HG03039 (cell line): ENCODE results near the gene DDR2.
"Not testable (repeated sequence)": the region's sequence is repeated elsewhere in the genome, so short reads cannot be mapped to it uniquely, and the experiment has no call there.

Experiments used
- ATAC-seq: cut with Tn5 transposase; IDR thresholded peaks from one replicate; pipeline ENCODE4 v1.9.1; 2021; ENCODE audit warnings: mild to moderate bottlenecking, moderate library complexity; ENCODE audit not compliant: unreplicated experiment

The DDR2 gene

DNA sequence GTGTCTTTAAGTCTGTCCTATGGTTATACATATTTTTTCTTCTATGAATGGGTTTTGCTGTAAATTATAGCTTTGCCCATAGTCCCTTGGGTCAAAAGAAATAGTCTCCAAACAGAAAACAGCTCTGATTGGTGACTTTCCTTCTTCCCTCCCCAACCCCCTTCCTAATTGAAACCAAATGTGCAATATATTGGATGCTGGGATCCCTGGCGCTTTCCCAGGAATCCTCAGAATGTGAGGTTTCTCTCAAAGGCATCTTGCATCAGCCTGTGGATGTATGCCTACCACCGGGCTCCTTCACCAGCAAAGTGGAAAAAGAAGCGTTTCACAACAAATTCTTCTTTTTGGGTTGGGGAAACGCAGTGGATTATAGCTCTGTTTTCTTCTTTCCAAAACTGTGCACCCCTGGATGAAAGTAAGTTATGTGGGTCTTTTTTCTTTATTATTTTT lies at the start of gene DDR2:
Gene DDR2, plus strand, starts transcription at position 248 of the 450 bp plus-strand sequence. CDS start 86,600 bp downstream, outside the sequence.
- ATAC-seq = no peak

DNA sequence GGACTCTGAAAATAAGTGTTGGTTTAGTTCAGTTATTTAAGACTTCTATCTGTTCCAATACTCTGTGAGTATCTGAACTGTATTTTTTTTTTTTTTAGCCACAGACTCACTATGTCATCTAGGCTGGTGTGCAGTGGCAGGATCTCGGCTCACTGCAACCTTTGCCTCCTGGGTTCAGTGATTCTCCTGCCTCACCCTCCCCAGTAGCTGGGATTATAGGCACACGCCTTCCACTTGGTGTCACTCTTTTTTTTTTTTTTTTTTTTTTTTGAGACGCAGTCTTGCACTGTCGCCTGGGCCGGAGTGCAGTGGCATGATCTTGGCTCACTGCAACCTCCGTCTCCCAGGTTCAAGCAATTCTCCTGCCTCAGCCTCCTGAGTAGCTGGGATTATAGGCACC lies 49.4 kb upstream of the DDR2 start:
- ATAC-seq = not testable (repeated sequence)

DNA sequence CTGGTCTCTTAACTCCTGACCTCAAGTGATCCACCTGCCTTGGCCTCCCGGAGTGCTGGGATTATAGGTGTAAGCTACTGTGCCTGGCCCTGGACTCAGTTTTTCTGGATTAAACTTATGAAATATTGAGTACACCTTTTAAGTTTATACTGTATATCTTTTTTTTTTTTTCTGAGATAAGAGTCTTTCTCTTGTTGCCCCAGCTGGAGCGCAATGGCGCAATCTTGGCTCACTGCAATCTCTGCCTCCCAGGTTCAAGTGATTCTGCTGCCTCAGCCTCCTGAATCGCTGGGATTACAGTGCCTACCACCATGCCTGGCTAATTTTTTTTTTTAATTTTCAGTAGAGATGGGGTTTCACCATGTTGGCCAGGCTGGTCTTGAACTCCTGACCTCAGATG lies 47.2 kb upstream of the DDR2 start:
- not testable (repeated sequence) for ATAC-seq

DNA sequence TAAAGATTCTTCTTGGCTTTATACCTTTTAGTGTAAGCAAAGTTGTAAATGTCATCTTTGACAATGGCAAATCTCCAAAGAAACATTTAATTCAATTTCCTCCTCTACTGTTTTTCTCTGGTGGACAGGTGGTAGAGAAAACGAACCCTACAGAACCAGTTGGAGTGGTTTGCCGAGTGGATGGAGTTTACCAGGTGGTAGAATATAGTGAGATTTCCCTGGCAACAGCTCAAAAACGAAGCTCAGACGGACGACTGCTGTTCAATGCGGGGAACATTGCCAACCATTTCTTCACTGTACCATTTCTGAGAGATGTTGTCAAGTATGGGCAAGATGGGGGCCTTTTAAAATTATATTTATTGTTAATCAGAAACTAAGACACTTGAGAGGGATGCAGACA lies 44.9 kb upstream of the DDR2 start:
- ATAC-seq = no peak

DNA sequence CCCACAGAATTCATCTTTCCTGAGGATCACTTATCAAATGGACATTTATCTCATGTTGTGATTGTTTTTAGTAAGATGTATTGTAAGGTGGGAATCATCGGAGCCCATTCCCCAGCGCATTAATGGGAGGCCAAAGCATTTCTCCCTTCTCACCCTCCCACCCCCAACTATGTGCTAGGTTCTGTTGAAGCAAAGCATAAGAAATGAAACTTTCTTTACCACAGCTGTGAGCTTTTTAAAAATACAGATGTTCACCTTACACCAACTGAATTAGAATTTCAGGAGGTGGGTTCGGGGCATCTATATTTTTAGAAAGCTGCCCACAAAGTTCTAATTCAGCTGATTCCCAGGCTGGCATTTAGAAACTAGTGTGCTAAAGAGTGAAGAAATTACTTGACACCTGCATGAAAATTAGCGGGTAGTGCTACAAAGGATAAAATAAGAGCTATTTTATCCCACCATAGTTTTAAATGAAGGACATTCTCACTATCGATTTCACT lies 44.5 kb upstream of the DDR2 start:
- ATAC-seq = no peak

DNA sequence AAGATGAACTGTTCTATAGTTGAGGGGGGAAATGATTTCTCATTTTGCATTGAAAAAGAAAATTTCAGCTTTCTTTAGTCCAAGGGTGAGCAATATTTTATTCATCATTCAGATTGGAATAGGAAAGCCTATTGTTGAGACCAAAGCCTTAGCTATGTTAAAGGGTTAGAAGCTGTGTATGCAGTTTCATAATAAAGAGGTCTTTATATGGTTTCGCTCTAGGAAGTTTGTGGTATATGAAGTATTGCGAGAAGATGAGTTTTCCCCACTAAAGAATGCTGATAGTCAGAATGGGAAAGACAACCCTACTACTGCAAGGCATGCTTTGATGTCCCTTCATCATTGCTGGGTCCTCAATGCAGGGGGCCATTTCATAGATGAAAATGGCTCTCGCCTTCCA lies 42.2 kb upstream of the DDR2 start:
- no peak for ATAC-seq

DNA sequence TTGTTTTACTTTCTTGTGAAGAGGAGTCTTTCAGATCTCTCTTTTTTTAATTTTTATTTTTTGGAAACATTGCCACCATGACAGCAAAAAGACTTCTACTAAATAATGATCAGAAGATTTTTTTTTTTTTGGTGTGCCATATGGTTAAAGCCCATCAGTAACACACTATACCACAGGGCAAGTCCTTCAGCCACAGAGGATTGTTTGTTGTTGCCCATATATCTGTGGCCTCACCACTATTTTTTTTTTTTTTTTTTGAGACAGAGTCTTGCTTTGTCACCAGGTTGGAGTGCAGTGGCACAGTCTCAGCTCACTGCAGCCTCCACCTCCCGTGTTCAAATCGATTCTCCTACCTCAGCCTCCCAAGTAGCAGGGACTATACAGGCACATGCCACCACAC lies 41.6 kb upstream of the DDR2 start:
- ATAC-seq = no peak

DNA sequence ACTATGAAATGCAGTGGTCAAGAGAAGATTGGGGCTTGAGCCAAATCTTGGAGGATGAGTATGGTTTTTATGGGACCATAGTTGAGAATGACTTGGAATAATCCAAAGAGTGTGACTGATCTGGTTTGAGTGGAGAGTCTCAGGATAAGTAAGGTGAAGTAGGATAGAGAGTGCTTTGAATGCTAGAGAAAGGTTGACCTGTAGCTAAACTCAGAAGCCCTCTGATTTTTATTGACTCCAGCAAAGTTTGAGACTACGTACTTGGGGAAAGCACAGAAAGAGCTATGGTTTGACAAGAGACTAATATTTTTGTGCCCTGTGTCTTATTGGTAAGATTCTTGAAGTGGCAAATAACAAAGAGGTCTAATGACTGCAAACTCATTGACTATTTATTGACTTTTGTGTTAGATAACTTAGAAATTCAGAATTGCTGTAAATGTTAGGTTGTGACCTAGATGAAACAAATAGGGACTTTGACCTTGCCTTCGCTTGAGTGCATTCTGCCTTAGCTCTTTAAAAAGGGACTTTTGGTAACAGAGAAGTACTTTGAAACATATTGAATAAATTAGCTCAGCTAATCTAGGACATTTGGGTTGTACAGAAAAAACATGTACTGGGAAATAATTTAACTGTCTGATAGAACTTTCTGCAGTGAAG lies 35.6 kb upstream of the DDR2 start:
- no peak for ATAC-seq

DNA sequence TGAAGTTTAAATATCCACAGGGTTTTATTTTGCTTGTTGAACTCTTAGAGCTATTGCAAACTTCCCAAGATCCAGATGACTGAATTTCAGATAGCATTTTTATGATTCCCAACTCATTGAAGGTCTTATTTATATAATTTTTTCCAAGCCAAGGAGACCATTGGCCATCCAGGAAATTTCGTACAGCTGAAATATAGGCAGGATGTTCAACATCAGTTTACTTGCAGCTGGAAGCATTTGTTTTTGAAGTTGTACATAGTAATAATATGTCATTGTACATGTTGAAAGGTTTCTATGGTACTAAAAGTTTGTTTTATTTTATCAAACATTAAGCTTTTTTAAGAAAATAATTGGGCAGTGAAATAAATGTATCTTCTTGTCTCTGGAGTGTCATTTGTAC lies 32.8 kb upstream of the DDR2 start:
- no peak for ATAC-seq

DNA sequence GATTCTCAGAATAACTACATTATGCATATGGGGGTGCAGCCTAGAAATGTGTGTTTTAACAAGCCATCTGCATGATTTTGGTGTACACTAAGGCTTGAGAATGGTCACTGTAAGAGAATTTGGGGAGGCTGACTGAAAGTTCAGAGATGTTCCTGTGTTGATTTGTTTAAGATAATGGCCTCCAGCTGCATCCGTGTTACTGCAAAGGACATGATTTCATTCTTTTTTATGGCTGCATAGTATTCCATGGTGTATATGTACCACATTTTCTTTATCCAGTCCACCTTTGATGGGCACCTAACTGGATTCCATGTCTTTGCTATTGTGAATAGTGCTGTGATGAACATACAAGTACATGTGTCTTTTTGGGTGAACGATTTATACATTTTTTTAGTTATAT lies 29.1 kb upstream of the DDR2 start:
- not testable (repeated sequence) for ATAC-seq

DNA sequence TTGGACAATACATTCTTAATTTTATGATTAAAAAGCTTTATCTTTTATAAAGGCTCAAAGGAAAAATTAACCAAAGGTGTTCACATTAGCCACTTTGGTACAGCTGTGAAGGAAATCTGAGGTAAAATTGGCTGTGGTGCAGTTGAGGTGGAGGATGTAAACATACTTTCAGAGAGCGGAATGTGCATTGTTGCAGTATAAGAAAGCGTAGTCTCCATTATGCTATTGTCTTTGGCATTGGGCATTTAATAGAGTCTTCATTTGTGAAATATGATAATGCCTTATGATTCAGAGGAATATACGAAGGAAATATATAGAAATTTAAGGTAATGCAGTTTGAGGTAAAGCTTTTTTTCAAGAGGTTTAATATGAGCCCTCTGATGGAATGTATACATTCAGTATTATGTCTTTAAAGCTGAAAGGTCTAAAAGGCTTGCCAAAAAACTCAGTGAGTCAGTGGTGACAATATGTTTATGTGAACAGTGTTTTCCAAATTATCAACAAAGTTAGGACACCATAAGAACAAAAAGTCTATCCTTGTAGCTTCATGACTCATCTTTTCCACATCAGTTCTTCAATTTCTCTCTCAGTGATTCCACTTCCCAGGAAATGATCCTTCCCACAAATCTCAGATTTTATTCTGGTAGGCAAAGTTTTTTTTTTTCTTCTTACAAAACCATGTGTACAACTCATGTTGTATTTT lies 26.9 kb upstream of the DDR2 start:
- ATAC-seq = no peak

DNA sequence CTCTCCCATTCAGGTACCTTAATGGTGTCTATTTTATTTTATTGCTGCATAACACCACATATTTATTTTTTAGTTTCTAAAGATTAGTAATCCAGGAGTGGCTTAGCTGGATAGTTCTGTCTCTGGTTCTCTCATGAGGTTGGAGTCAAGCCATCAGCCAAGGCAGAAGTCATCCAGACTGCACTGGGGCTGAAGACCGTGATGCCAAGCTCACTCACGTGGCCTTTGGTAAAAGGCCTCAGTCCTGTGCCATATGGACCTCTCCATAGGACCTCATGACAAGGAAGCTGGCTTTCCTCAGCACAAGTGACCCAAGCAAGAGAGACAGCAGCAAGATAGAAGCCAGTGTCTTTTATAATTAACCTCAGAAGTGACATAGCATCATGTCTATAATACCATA lies 23.0 kb upstream of the DDR2 start:
- ATAC-seq = no peak

DNA sequence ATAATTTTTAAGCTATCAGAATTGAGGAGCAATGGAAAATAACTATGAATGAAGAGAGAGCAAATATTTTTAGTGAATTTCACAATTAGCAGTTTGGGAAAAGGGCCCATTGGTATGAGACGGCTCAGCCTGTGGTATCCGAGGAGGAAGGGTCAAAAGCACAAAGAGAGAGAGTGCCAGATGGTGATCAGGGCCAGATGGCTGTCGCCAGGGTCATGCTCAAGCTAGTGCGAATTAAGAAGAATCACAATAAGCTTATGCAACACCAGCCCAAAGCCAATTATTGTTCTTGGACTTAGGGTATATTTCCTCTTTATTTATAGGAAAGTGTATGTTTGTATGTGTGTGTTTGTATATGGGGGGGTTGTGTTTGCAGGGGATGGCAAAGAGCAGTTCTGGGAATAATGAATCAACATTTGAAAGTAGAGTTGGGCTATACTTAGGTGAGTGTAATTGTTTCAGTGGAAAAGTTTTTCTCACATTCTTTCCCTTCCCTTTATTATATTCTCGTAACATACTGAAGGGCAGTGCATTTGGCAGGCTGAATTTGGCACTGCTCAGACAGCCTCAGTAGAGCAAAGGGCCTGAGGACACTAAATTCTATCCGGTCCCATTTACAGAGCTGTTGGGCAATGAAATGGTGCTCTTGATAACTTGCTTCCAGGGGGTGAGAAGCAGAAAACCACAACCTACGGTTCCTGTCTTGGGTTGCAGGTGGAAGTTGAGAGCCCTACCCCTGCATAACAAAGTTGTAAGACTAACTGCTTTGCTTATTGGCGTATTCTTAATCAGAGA lies 19.5 kb upstream of the DDR2 start:
- no peak for ATAC-seq

DNA sequence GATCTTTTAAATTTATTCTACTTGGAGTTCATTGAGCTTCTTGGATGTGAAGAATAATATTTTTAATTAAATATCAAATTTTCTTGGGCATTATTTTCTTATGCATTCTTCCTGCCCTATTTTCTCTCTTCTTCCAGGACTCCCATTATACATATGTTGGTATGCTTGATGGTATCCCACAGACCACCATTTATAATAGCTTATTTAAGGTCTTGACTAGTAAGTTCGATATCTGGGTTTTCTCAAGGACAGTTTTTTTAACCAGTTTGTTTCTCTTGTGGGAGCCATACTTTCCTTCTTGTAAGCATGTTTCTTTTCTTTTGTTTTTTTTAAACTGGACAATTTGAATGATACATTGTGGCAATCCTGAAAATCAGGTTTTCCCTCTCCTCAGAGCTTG lies 15.4 kb upstream of the DDR2 start:
- ATAC-seq = no peak

DNA sequence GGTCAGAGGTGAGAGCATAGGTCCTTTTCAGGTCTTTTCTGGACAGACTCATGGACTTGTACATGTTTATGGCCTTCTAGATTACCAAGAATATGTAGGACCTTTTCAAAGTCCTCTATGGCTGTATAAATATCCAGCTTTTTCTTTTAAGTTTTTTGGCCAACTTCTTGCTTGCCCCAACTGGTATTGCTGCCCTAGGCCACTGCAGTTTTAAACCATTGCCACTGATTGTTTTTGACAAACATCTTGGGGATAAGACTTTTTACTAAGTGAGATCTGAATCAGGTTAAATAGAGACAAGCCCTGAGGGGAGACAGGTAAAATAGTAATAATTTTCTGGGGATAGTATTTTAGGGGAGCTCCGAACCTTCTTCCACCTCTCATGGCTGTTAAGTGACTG lies 14.8 kb upstream of the DDR2 start:
- ATAC-seq = no peak

DNA sequence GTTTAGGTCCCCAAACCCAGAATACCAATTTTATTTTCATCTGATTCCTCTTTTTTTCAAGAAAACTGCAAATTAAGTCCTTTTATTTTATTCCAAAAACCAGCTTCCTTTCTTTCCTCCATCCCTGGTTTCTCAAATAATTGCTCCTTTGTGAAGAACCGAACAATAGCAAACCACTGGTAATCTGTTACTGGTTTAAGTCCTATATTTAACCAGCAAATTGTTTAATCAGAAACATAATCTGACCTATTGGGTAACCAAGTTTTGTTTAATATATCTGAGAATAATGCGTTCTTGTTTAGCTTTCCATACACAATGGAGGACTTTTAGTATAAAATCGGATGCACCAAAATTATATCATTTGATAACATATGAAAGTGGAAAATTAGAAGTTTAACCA lies 13.2 kb upstream of the DDR2 start:
- no peak for ATAC-seq

DNA sequence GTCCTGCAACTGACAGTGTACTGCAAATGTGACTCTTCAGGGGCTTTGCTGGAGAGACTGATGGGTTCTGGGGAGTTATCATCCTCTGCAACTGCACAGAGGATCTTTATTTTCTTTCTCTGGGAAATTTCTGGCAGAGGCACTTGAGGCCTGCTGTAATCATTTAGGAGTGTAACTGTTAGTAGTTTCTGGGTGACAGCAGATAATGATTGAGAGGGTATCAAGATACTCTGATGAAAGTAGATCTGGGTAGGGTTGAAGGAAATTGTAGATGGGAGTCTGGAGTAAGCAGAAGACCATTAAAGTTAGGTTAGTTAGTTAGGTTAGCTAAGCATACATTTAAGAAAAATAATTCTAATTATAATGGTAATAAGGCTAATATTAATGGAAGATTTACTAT lies 11.0 kb upstream of the DDR2 start:
- ATAC-seq = no peak

DNA sequence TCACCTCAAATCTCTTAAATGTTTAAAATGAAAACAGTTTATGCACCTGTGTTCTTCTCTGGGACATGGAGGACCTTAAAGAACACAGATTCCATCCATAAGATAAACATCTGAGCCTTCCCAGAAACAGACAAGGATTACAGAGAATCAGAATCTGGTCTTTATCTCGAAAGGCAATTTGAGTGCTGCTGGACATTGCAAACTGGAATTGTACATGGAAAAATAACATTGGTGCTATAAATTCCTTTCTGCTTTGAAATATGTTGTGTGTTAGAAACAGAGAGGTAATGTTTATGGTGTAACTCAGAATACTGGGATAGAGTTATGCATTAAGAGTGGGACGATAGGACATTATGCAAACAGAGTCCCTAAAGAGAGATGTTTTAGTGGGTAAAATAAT lies 6.6 kb upstream of the DDR2 start:
- ATAC-seq = no peak

DNA sequence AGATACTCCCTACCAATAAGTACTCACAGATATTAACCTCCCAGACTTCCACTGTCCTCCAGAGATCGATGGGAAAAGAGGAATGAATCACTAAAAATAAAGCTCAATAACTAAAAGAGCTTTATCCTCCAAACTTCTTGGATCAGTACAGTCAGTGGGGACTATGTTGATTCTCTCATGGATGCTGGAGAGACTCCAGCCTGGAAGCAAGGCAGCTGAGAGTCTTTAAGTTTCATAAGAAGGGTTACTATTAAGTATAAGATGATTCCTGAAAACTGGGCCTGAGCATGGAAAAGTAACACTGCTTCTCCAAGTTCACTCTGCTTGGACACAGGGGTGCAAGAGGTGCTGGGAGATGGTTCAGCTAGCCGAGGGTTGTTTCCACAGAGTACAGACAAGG lies 6.2 kb upstream of the DDR2 start:
- no peak for ATAC-seq

DNA sequence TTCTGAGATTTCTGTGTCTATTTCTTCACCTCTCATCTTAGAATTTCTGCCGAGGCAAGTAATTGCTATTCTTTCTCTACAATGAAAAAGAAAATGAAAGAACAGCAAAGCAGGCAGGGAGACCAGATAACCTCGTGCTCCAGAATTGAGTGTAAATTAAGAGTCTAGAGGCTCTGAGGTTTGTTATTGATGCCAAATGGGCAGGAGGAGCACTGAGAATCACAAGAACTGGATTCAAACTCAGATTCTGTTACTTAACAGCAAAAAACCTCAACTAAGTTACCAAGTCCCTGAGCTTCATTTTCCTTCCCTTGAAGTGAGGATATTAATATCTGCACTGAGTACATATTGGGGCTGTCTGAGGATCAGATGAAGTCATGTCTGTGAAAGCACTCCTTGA lies 5.5 kb upstream of the DDR2 start:
- ATAC-seq = no peak

DNA sequence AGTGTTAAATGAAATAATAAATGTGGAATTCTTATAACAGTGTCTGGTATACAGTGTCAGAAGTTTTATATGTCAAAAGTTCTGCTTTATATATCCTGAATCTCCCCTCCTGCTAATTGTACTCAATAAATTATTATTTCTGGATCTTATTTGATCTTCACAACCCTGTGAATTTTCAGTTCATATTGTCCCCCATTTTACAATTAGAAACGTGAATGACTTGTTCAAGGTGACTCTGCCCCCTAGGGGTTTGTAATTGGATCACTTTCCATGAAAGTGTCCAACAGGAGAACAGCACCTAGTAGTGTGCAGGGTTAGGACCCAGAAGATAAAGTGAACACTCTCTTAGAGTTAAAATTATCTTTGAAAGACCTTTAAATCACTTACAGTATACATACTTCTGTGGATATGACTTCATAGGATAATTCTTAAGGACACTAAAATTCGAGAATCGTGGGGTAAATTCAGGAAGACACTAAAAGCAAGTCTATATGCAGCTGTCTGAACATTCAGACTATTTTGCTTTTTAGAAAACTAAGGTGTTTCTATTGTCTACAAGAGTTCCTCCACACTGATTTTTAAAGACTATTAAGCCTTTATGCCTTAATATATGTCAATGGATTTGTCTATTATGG lies 4.5 kb upstream of the DDR2 start:
- ATAC-seq = no peak
